Prostate gland (tissue), 2 donors: Measurements from ENCODE around the gene ADGRD1. TPM values are rescaled to one million over a fixed set of nuclear protein-coding genes. Genes with fewer than 3 reads are reported as not detected.

Experiments
- DNase-seq: peaks from one replicate; pipeline ENCODE4 v3.0.0-alpha.2; 2019; ENCODE audit warnings: low spot score
- H3K27ac ChIP-seq, 2 donors: fragments of 200-600 bp; sonication (generic); 2 replicates each; pipeline ENCODE4 v1.5.1; 2017 to 2019
- H3K27me3 ChIP-seq: fragments of 200-600 bp; sonication (generic); replicated peaks from 2 replicates; pipeline ENCODE4 v1.5.1; 2019; ENCODE audit not compliant: insufficient read depth
- H3K36me3 ChIP-seq, 2 donors: fragments of 200-600 bp; sonication (generic); 1 replicate in 1 of 2; 2 replicates in 1 of 2; pipeline versions ENCODE4 v1.5.1 to v1.8.1; 2017 to 2019
- H3K4me1 ChIP-seq: fragments of 200-600 bp; sonication (generic); replicated peaks from 2 replicates; pipeline ENCODE4 v1.5.1; 2019
- H3K4me3 ChIP-seq, 2 donors: fragments of 200-600 bp; sonication (generic); 2 replicates each; pipeline ENCODE4 v1.5.1; 2017 to 2019
- H3K9me3 ChIP-seq: fragments of 200-600 bp; sonication (generic); 2 replicates; pipeline ENCODE4 v1.5.1; 2017
- CTCF ChIP-seq, 4 experiments: fragments of 200-600 bp in 2 of 4; fragments of 450-650 bp in 2 of 4; sonication (generic) in 2 of 4; IDR thresholded peaks; 1 replicate in 3 of 4; 2 replicates in 1 of 4; pipeline ENCODE4 v1.5.1; 2016 to 2019; ENCODE audit warnings: antibody characterized with exemption in 4 of 4, mild to moderate bottlenecking in 2 of 4, moderate library complexity in 2 of 4
- POLR2A ChIP-seq: fragments of 450-650 bp; IDR thresholded peaks from one replicate; pipeline ENCODE4 v1.6.1; 2016; ENCODE audit warnings: antibody characterized with exemption, mild to moderate bottlenecking
- POLR2AphosphoS5 ChIP-seq: sonication (generic); formaldehyde crosslinking; IDR thresholded peaks from one replicate; pipeline ENCODE4 v1.6.1; 2017; ENCODE audit warnings: antibody characterized with exemption
- WGBS: methylation state at CpG from one replicate; pipeline ENCODE4 v1.1.5; 2018; 5-methylcytosine and 5-hydroxymethylcytosine counted together
- intact Hi-C: fragments of 100-400 bp; cut with DNase I; formaldehyde crosslinking; loops from one replicate; pipeline ENCODE4 v1.14.2; 2022
- total RNA-seq, 2 donors: library from RNA; depleted of rRNA; stranded (reverse); fragments of >200 nt; gene quantifications; one replicate each; pipeline ENCODE4 v1.1.0, GENCODE V29; 2016

ADGRD1 gene
- total RNA-seq, 2 donors from 2014 or later, result 4.3 to 20.9 TPM

- H3K4me3 ChIP-seq, result no peak overlapping the region
- 89% methylated on average over 30 of the region's 30 CpGs for WGBS
- TF ChIP-seq POLR2A (no peak), POLR2AphosphoS5 (no peak), CTCF (IDR thresholded peaks at IDR 0.05) (no peak)
- H3K4me1 ChIP-seq, result no peaks in the 10 kb centered on the region
- DNase-seq, result peak; percentile 10
- no peaks in the 10 kb centered on the region for H3K9me3 ChIP-seq
- intact Hi-C loops, result no loop called here
- no peaks in the 10 kb centered on the region for H3K36me3 ChIP-seq
- no peak overlapping the region for H3K27ac ChIP-seq
- no peaks in the 10 kb centered on the region for H3K27me3 ChIP-seq
Measured at GRCh38 chr12:131033886-131034482, 80.3 kb downstream of the ADGRD1 start.

GRCh38 chr12:131034631-131035244, 81.0 kb downstream of the ADGRD1 start:
- H3K4me3 ChIP-seq, result no peak overlapping the region
- DNase-seq, result no peak
- intact Hi-C loops, result no loop called here
- no peaks in the 10 kb centered on the region for H3K9me3 ChIP-seq
- H3K27ac ChIP-seq, result no peak overlapping the region
- no peaks in the 10 kb centered on the region for H3K27me3 ChIP-seq
- no peaks in the 10 kb centered on the region for H3K36me3 ChIP-seq
- WGBS, result 61% methylated on average over 15 of the region's 15 CpGs
- no peaks in the 10 kb centered on the region for H3K4me1 ChIP-seq
- no peak for TF ChIP-seq POLR2AphosphoS5
- TF ChIP-seq POLR2A, result no peak
- TF ChIP-seq CTCF (IDR thresholded peaks at IDR 0.05), result no peak

- no peak for TF ChIP-seq POLR2AphosphoS5
- no peak for TF ChIP-seq POLR2A
- TF ChIP-seq CTCF (IDR thresholded peaks at IDR 0.05), result no peak
- 42% methylated on average over 18 of the region's 18 CpGs for WGBS
- Histone ChIP-seq H3K36me3 (no peaks in the 10 kb centered on the region), H3K4me1 (no peaks in the 10 kb centered on the region), H3K27ac (no peak overlapping the region), H3K27me3 (no peaks in the 10 kb centered on the region), H3K4me3 (no peak overlapping the region), H3K9me3 (no peaks in the 10 kb centered on the region)
- intact Hi-C loops, result no loop called here
- DNase-seq, result peak; percentile 37
Measured at GRCh38 chr12:131035245-131035681, 81.6 kb downstream of the ADGRD1 start.

- WGBS, result 97% methylated on average over 11 of the region's 11 CpGs
- no peaks in the 10 kb centered on the region for H3K9me3 ChIP-seq
- no peak for DNase-seq
- H3K36me3 ChIP-seq, result no peaks in the 10 kb centered on the region
- H3K27me3 ChIP-seq, result no peaks in the 10 kb centered on the region
- H3K4me1 ChIP-seq, result no peaks in the 10 kb centered on the region
- TF ChIP-seq CTCF (IDR thresholded peaks at IDR 0.05) (no peak), POLR2AphosphoS5 (no peak), POLR2A (no peak)
- intact Hi-C loops, result no loop called here
- no peak overlapping the region for H3K27ac ChIP-seq
- H3K4me3 ChIP-seq, result no peak overlapping the region
Measured at GRCh38 chr12:131038159-131038558, 84.5 kb downstream of the ADGRD1 start.
